NCI-H2227 (cell line): ENCODE data around the gene TCIRG1.
"Not testable (repeated sequence)": the region's sequence is repeated elsewhere in the genome, so short reads cannot be mapped to it uniquely, and the experiment has no call there.

Experiments
- DNase-seq: peaks from one replicate; lab custom pipeline; 2025; ENCODE audit not compliant: unreplicated experiment; lab: John Stamatoyannopoulos, UW

The TCIRG1 gene

GRCh38 chr11:68082481-68082880 lies 43.7 kb downstream of the TCIRG1 start:
- DNase-seq = no peak

- DNase-seq = no peak
Observed at GRCh38 chr11:68083517-68083916, 44.7 kb downstream of the TCIRG1 start.

- no peak for DNase-seq
Observed at GRCh38 chr11:68089679-68090078, 50.9 kb downstream of the TCIRG1 start.

GRCh38 chr11:68090287-68090686 lies 51.5 kb downstream of the TCIRG1 start:
- no peak for DNase-seq

GRCh38 chr11:68090706-68091105 lies 51.9 kb downstream of the TCIRG1 start:
- no peak for DNase-seq

- DNase-seq = no peak
Observed at GRCh38 chr11:68092411-68092810, 53.6 kb downstream of the TCIRG1 start.

GRCh38 chr11:68092946-68093345 lies 54.1 kb downstream of the TCIRG1 start:
- DNase-seq = not testable (repeated sequence)

GRCh38 chr11:68093565-68093964 lies 54.7 kb downstream of the TCIRG1 start:
- DNase-seq = no peak

GRCh38 chr11:68096962-68097361 lies 58.1 kb downstream of the TCIRG1 start:
- no peak for DNase-seq

GRCh38 chr11:68099057-68099456 lies 60.2 kb downstream of the TCIRG1 start:
- DNase-seq = no peak

GRCh38 chr11:68099474-68100405 lies 60.9 kb downstream of the TCIRG1 start:
- DNase-seq = no peak
